GM12878 (cell line): ENCODE measurements around the gene TNFAIP2. TPM values are rescaled to one million over a fixed set of nuclear protein-coding genes. Genes with fewer than 3 reads are reported as not detected.

Experiments used
- ATAC-seq: fragments of 200-7000 bp; cut with Tn5 transposase; 3 replicates; pipeline ENCODE4 v1.9.1; 2020; ENCODE audit warnings: mild to moderate bottlenecking, moderate library complexity
- BruUV-seq: library from RNA; stranded (reverse); fragments of 400-500 nt; replicated peaks from 2 replicates; lab custom pipeline; 2021; lab: Mats Ljungman, UMichigan
- CTCF ChIA-PET: fragments of 300-600 bp; sonication (Branson Sonifier 250); formaldehyde crosslinking; extraction: SDS; loops from one replicate; lab custom pipeline; 2021; ENCODE audit warnings: inconsistent platforms; lab: Yijun Ruan, JAX
- POLR2A ChIA-PET: fragments of 350-600 bp; formaldehyde crosslinking; extraction: SDS; loops from one replicate; lab custom pipeline; 2021; ENCODE audit warnings: inconsistent platforms; lab: Charles Lee
- RAD21 ChIA-PET: fragments of 300-600 bp; sonication (Branson Sonifier 250); formaldehyde crosslinking; loops from one replicate; lab custom pipeline; 2023; ENCODE audit warnings: antibody characterized with exemption; ENCODE audit not compliant: unreplicated experiment; lab: Charles Lee
- SMC1A ChIA-PET: fragments of 300-600 bp; sonication (Branson Sonifier 250); formaldehyde crosslinking; loops from one replicate; lab custom pipeline; 2023; ENCODE audit not compliant: unreplicated experiment, uncharacterized antibody; lab: Charles Lee
- DNase-seq: peaks from one replicate; pipeline ENCODE4 v3.0.0-alpha.2; 2011; ENCODE audit warnings: low read depth, low spot score
- FAIRE-seq: peaks from 3 replicates; lab custom pipeline; 2011; peaks lifted over from hg19 to GRCh38; lab: Jason Lieb, UNC
- H2AFZ ChIP-seq: 2 replicates; pipeline ENCODE4 v1.6.0; 2011; ENCODE audit warnings: low read depth, low read length, control low read depth; ENCODE audit not compliant: control insufficient read depth
- H3K27ac ChIP-seq: 2 replicates; pipeline ENCODE4 v1.5.1; 2011; ENCODE audit warnings: control low read depth; ENCODE audit not compliant: control insufficient read depth, insufficient read depth
- H3K27me3 ChIP-seq, 2 experiments: replicated peaks in 1 of 2; 2 replicates each; pipeline versions ENCODE4 v1.6.0 to v1.6.1; 2011; ENCODE audit warnings: low read length in 1 of 2; ENCODE audit not compliant: control insufficient read depth in 2 of 2, insufficient read depth in 2 of 2
- H3K36me3 ChIP-seq, 2 experiments: 2 replicates each; pipeline ENCODE4 v1.5.1; 2011; ENCODE audit warnings: low read length in 1 of 2; ENCODE audit not compliant: control insufficient read depth in 2 of 2, insufficient read depth in 2 of 2
- H3K4me1 ChIP-seq: 2 replicates; pipeline ENCODE4 v1.6.1; 2011; ENCODE audit warnings: mild to moderate bottlenecking, low read length, moderate library complexity, mixed read lengths; ENCODE audit not compliant: control insufficient read depth, insufficient read depth
- H3K4me2 ChIP-seq: 2 replicates; pipeline ENCODE4 v1.6.0; 2011; ENCODE audit warnings: control low read depth; ENCODE audit not compliant: control insufficient read depth, insufficient read depth
- H3K4me3 ChIP-seq: fragments of 200-600 bp; sonication (generic); 2 replicates; pipeline ENCODE4 v1.5.1; 2016
- H3K79me2 ChIP-seq: 2 replicates; pipeline ENCODE4 v1.6.0; 2011; ENCODE audit warnings: low read length; ENCODE audit not compliant: control insufficient read depth, insufficient read depth
- H3K9ac ChIP-seq: 2 replicates; pipeline ENCODE4 v1.8.0; 2011; ENCODE audit warnings: low read length, control low read depth, mixed read lengths; ENCODE audit not compliant: control insufficient read depth, insufficient read depth
- H3K9me3 ChIP-seq: replicated peaks from 3 replicates; pipeline ENCODE4 v1.5.1; 2011; ENCODE audit warnings: mild to moderate bottlenecking, low read length; ENCODE audit not compliant: control insufficient read depth, insufficient read depth
- H4K20me1 ChIP-seq: 2 replicates; pipeline ENCODE4 v1.6.0; 2011; ENCODE audit not compliant: control insufficient read depth, insufficient read depth
- CHD4 ChIP-seq: fragments of 200-600 bp; sonication (generic); IDR thresholded peaks from 2 replicates; pipeline ENCODE4 v1.6.1; 2016; ENCODE audit warnings: mild to moderate bottlenecking
- CREB1 ChIP-seq: IDR thresholded peaks from 2 replicates; pipeline ENCODE4 v1.6.1; 2012; ENCODE audit warnings: low read depth, mild to moderate bottlenecking, inconsistent platforms
- CREM ChIP-seq: IDR thresholded peaks from 2 replicates; pipeline ENCODE4 v1.6.1; 2014; ENCODE audit warnings: antibody characterized with exemption, low read depth
- EGR1 ChIP-seq, 2 experiments: IDR thresholded peaks; 1 replicate in 1 of 2; 2 replicates in 1 of 2; pipeline ENCODE4 v1.6.1; 2011 to 2012; ENCODE audit warnings: low read depth in 2 of 2, low read length in 2 of 2, borderline replicate concordance in 1 of 2, mild to moderate bottlenecking in 1 of 2, moderate library complexity in 1 of 2
- ETV6 ChIP-seq, 2 experiments: fragments of 450-650 bp in 1 of 2; IDR thresholded peaks in 1 of 2; conservative IDR thresholded peaks in 1 of 2; 2 replicates each; pipeline ENCODE4 v1.6.1; 2014; ENCODE audit warnings: antibody characterized with exemption in 1 of 2, borderline replicate concordance in 1 of 2, low read depth in 1 of 2, mild to moderate bottlenecking in 1 of 2, moderate library complexity in 1 of 2
- GABPA ChIP-seq: IDR thresholded peaks from 2 replicates; pipeline ENCODE4 v1.6.1; 2014; ENCODE audit warnings: antibody characterized with exemption, low read depth, mild to moderate bottlenecking, inconsistent platforms
- GATAD2B ChIP-seq: fragments of 450-650 bp; conservative IDR thresholded peaks from 2 replicates; pipeline ENCODE4 v1.6.1; 2017; ENCODE audit warnings: low read depth, mild to moderate bottlenecking, moderate library complexity
- HDAC2 ChIP-seq: fragments of 200-600 bp; sonication (generic); IDR thresholded peaks from 2 replicates; pipeline ENCODE4 v1.6.1; 2017
- IKZF2 ChIP-seq, 2 experiments: fragments of 450-650 bp; IDR thresholded peaks; 2 replicates each; pipeline ENCODE4 v1.6.1; 2017; ENCODE audit warnings: mild to moderate bottlenecking in 2 of 2, moderate library complexity in 2 of 2
- KAT2A ChIP-seq: conservative IDR thresholded peaks from 2 replicates; pipeline ENCODE4 v1.6.1; 2011; ENCODE audit warnings: low read depth, low read length; ENCODE audit not compliant: control insufficient read depth
- MYB ChIP-seq: fragments of 150-350 bp; IDR thresholded peaks from 2 replicates; pipeline ENCODE4 v1.6.1; 2014; ENCODE audit warnings: mild to moderate bottlenecking, low read depth, low read length, borderline replicate concordance
- PAX5 ChIP-seq: IDR thresholded peaks from 2 replicates; pipeline ENCODE4 v1.6.1; 2011; ENCODE audit warnings: low read depth, low read length, borderline replicate concordance
- POLR2AphosphoS5 ChIP-seq: IDR thresholded peaks from 2 replicates; pipeline ENCODE4 v1.6.1; 2011; ENCODE audit warnings: mild to moderate bottlenecking, low read length, inconsistent platforms
- RCOR1 ChIP-seq: conservative IDR thresholded peaks from 2 replicates; pipeline ENCODE4 v1.6.1; 2012; ENCODE audit warnings: low read depth, low read length, improper control_type of control experiment
- RELA ChIP-seq: fragments of 450-650 bp; IDR thresholded peaks from 2 replicates; pipeline ENCODE4 v1.8.0; 2014; ENCODE audit warnings: borderline replicate concordance; ENCODE audit not compliant: partially characterized antibody
- SIX5 ChIP-seq: IDR thresholded peaks from 2 replicates; pipeline ENCODE4 v1.6.1; 2011; ENCODE audit warnings: mild to moderate bottlenecking, low read depth, low read length, moderate library complexity; ENCODE audit not compliant: severe bottlenecking
- SMAD1 ChIP-seq: fragments of 450-650 bp; IDR thresholded peaks from 2 replicates; pipeline ENCODE4 v1.6.1; 2018; ENCODE audit warnings: mild to moderate bottlenecking, low read depth; ENCODE audit not compliant: partially characterized antibody
- SREBF2 ChIP-seq: IDR thresholded peaks from 2 replicates; pipeline ENCODE4 v1.6.1; 2012; ENCODE audit warnings: mild to moderate bottlenecking, low read length
- ZBED1 ChIP-seq: IDR thresholded peaks from 2 replicates; pipeline ENCODE4 v1.6.1; 2016; ENCODE audit warnings: borderline replicate concordance
- WGBS: methylation state at CpG from one replicate; pipeline ENCODE4 v1.1.6; 2016; ENCODE audit warnings: low lambda C conversion rate; ENCODE audit not compliant: insufficient replicate concordance, insufficient coverage; ENCODE audit errors: missing lambda C conversion rate; 5-methylcytosine and 5-hydroxymethylcytosine counted together
- in situ Hi-C: fragments of 300-500 bp; cut with MboI; formaldehyde crosslinking; loops from 9 replicates; pipeline ENCODE4 v1.14.3; 2018; ENCODE audit warnings: mixed read lengths
- intact Hi-C: fragments of 100-400 bp; cut with micrococcal nuclease; formaldehyde crosslinking; loops from one replicate; pipeline ENCODE4 v1.14.2; 2022; ENCODE audit not compliant: unreplicated experiment
- polyA plus RNA-seq, 11 experiments: library from polyadenylated mRNA; depleted of rRNA in 4 of 11; unstranded in 6 of 11; stranded (reverse) in 5 of 11; fragments of >200 nt; fragmentation: Nextera tagmentation in 4 of 11; fragmentation: Illumina TruSeq in 1 of 11; extraction: Ambion mirVana in 4 of 11; extraction: Trizol in 1 of 11; gene quantifications; 1 replicate in 1 of 11; 2 replicates in 10 of 11; pipeline versions ENCODE4 v1.2.1 to v1.2.3, GENCODE V29; 2011 to 2016; ENCODE audit warnings: inconsistent platforms in 2 of 11, missing spikeins in 2 of 11, low read depth in 1 of 11
- total RNA-seq, 4 experiments: library from RNA; depleted of rRNA in 3 of 4; stranded (reverse); fragments of >200 nt in 3 of 4; fragmentation: Illumina TruSeq in 1 of 4; extraction: Trizol in 1 of 4; gene quantifications; 2 replicates each; pipeline versions ENCODE4 v1.2.1 to v1.2.3, GENCODE V29; 2013 to 2021
- TF ChIP-seq, protein P1 (sequence below): fragments of 450-650 bp; formaldehyde crosslinking; IDR thresholded peaks from 2 replicates; pipeline ENCODE4 v1.4.0; 2020; ENCODE audit warnings: mild to moderate bottlenecking, moderate library complexity

The TNFAIP2 gene
- total and polyA plus RNA-seq, 10 of the 15 experiments (the other 5 are each of a cell fraction or from before 2014, with no cell fraction given): 7.1 to 150 (median 74.5) TPM

DNA sequence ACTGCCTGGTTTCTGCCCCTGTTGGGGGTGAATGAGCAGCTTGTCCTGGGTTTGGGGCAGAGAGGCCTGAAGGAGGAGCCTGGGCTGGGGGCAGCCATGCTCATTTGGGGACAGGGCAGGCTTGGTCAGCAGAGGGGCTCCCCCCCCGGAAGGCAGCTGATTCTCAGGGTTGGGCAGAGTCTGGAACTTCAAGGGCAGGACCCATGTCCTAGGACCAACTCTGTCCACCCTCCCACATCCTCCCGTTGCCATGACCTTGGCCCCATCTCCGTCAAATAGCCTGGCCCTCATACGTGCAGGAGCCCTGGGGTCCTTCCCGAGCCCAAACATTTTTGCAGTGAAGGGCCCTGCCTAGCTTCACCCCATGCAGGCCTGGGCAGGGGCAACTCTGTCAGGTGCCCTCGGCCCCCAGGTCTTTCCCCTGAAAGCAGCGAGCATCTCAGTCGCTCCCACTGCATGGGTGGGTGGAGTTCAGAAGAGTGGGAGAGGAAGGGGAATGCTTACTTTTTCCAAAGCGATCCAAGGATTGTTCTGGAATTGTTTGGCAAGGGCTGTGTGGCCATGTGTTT, 32.6 kb downstream of the TNFAIP2 start:
- no peaks in the 10 kb centered on the region for H3K9me3 ChIP-seq
- in situ Hi-C loops (no loop called here), intact Hi-C loops (no loop called here)
- FAIRE-seq (no peak), ATAC-seq (no peak), DNase-seq (no peak)
- TF ChIP-seq, protein P1, sequence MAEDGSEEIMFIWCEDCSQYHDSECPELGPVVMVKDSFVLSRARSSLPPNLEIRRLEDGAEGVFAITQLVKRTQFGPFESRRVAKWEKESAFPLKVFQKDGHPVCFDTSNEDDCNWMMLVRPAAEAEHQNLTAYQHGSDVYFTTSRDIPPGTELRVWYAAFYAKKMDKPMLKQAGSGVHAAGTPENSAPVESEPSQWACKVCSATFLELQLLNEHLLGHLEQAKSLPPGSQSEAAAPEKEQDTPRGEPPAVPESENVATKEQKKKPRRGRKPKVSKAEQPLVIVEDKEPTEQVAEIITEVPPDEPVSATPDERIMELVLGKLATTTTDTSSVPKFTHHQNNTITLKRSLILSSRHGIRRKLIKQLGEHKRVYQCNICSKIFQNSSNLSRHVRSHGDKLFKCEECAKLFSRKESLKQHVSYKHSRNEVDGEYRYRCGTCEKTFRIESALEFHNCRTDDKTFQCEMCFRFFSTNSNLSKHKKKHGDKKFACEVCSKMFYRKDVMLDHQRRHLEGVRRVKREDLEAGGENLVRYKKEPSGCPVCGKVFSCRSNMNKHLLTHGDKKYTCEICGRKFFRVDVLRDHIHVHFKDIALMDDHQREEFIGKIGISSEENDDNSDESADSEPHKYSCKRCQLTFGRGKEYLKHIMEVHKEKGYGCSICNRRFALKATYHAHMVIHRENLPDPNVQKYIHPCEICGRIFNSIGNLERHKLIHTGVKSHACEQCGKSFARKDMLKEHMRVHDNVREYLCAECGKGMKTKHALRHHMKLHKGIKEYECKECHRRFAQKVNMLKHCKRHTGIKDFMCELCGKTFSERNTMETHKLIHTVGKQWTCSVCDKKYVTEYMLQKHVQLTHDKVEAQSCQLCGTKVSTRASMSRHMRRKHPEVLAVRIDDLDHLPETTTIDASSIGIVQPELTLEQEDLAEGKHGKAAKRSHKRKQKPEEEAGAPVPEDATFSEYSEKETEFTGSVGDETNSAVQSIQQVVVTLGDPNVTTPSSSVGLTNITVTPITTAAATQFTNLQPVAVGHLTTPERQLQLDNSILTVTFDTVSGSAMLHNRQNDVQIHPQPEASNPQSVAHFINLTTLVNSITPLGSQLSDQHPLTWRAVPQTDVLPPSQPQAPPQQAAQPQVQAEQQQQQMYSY (CRISPR knock-in tag): no peak
- no peak for TF ChIP-seq CHD4
- no peak for TF ChIP-seq POLR2AphosphoS5
- no peak for TF ChIP-seq KAT2A
- TF ChIP-seq PAX5: no peak
- TF ChIP-seq SREBF2: no peak
- TF ChIP-seq RELA: no peak
- TF ChIP-seq GATAD2B: no peak
- TF ChIP-seq IKZF2 (IDR thresholded peaks at IDR 0.05): no peak
- TF ChIP-seq CREM: no peak
- no peak for TF ChIP-seq EGR1 (IDR thresholded peaks at IDR 0.05; ENCODE audit: borderline replicate concordance in 1 of 2, low read depth in 2 of 2, low read length in 2 of 2)
- no peak for TF ChIP-seq ETV6 (conservative IDR thresholded peaks at IDR 0.05 in 1 of 2, IDR thresholded peaks at IDR 0.05 in 1 of 2; ENCODE audit: borderline replicate concordance in 1 of 2, low read depth in 1 of 2)
- TF ChIP-seq CREB1: no peak
- TF ChIP-seq MYB: no peak
- TF ChIP-seq ZBED1: no peak
- no peak for TF ChIP-seq GABPA
- TF ChIP-seq SIX5: no peak
- no peak for TF ChIP-seq HDAC2
- TF ChIP-seq SMAD1: no peak
- no peak for TF ChIP-seq RCOR1
- no peak overlapping the region for H3K4me2 ChIP-seq
- CTCF ChIA-PET: interaction anchor here (0.5 kb wide), 1 partner anchor 170 kb away, joined by 3 read pairs; no protein-coding TSS in a partner anchor
- WGBS: 51% methylated on average over 9 of the region's 9 CpGs
- no peaks in the 10 kb centered on the region for H4K20me1 ChIP-seq
- H3K27ac ChIP-seq: no peak overlapping the region
- H3K4me3 ChIP-seq: no peak overlapping the region
- RAD21 ChIA-PET: interaction anchor here (0.6 kb wide), 1 partner anchor 121 kb away, joined by 4 read pairs; no protein-coding TSS in a partner anchor
- H3K79me2 ChIP-seq: no peaks in the 10 kb centered on the region
- no peaks in the 10 kb centered on the region for H3K36me3 ChIP-seq
- POLR2A ChIA-PET: no interaction called here
- no peaks in the 10 kb centered on the region; the same call in 1 of the 2 replicates for H3K4me1 ChIP-seq
- SMC1A ChIA-PET: no interaction called here
- BruUV-seq: no TSS peak
- H3K9ac ChIP-seq: no peak overlapping the region
- H2AFZ ChIP-seq: no peak overlapping the region
- no peaks in the 10 kb centered on the region; a peak in 1 of 4 replicates for H3K27me3 ChIP-seq
